PC-3 (cell line): ENCODE measurements around the gene VWA7.

ENCODE experiments used
- CTCF ChIP-seq: fragments of 300-600 bp; sonication (generic); conservative IDR thresholded peaks from 2 replicates; pipeline ENCODE4 v1.5.1; 2017; ENCODE audit warnings: antibody characterized with exemption, low read depth, mild to moderate bottlenecking, low read length
- EZH2phosphoT487 ChIP-seq: fragments of 300-600 bp; sonication (generic); IDR thresholded peaks from 2 replicates; pipeline ENCODE4 v1.6.1; 2018; ENCODE audit warnings: mild to moderate bottlenecking, antibody characterized with exemption, low read length, borderline replicate concordance

GRCh38 chr6:31718265-31718664 is 58.9 kb downstream of the VWA7 start:
- no peak for TF ChIP-seq CTCF
- no peak for TF ChIP-seq EZH2phosphoT487
